AG04449 (cell line): ENCODE results near the gene SYNJ2.

ENCODE experiments used
- CTCF ChIA-PET: fragments of 350-600 bp; formaldehyde crosslinking; extraction: SDS; loops from one replicate; lab custom pipeline; 2021; ENCODE audit warnings: antibody characterized with exemption; lab: Yijun Ruan, JAX
- POLR2A ChIA-PET: fragments of 400-600, 350-600 bp; formaldehyde crosslinking; extraction: SDS; loops from one replicate; lab custom pipeline; 2020; ENCODE audit warnings: antibody characterized with exemption, inconsistent platforms; lab: Yijun Ruan, JAX
- DNase-seq: peaks from one replicate; pipeline ENCODE4 v3.0.0-alpha.2; 2010; ENCODE audit warnings: low read depth, low spot score
- H3K4me3 ChIP-seq: 2 replicates; pipeline ENCODE4 v1.5.1; 2011; ENCODE audit warnings: low read depth, mild to moderate bottlenecking, control low read depth, low read length
- CTCF ChIP-seq: IDR thresholded peaks from one replicate; pipeline ENCODE4 v1.5.1; 2011; ENCODE audit warnings: mild to moderate bottlenecking, moderate library complexity, low read length, control low read depth, inconsistent platforms; ENCODE audit not compliant: insufficient read depth; ENCODE audit errors: missing control alignments

Gene SYNJ2

GRCh38 chr6:158037771-158038170 is 56.1 kb downstream of the SYNJ2 start:
- ChIA-PET CTCF (interaction anchor here (1.2 to 1.9 kb wide), 3 partner anchors 11 to 34 kb away, joined by 3 to 5 read pairs (median 3); no protein-coding TSS in a partner anchor), POLR2A (no interaction called here)
- H3K4me3 ChIP-seq, result no peak overlapping the region
- TF ChIP-seq CTCF, result no peak
- no peak for DNase-seq

- ChIA-PET CTCF (interaction anchor here (1.2 to 1.9 kb wide), 2 partner anchors 13 to 33 kb away, joined by 3 to 5 read pairs; no protein-coding TSS in a partner anchor), POLR2A (no interaction called here)
- DNase-seq, result no peak
- no peak overlapping the region for H3K4me3 ChIP-seq
- no peak for TF ChIP-seq CTCF
Measured at GRCh38 chr6:158038291-158039177, 56.9 kb downstream of the SYNJ2 start.

GRCh38 chr6:158039178-158039557 is 57.5 kb downstream of the SYNJ2 start:
- TF ChIP-seq CTCF, result no peak
- ChIA-PET POLR2A (no interaction called here), CTCF (interaction anchor here (1.9 kb wide), 1 partner anchor 13 kb away, joined by 5 read pairs; no protein-coding TSS in a partner anchor)
- no peak overlapping the region for H3K4me3 ChIP-seq
- DNase-seq, result no peak

GRCh38 chr6:158039571-158040050 is 57.9 kb downstream of the SYNJ2 start:
- no peak for DNase-seq
- CTCF ChIA-PET, result interaction anchor here (1.9 kb wide), 1 partner anchor 14 kb away, joined by 5 read pairs; no protein-coding TSS in a partner anchor
- no peak overlapping the region for H3K4me3 ChIP-seq
- TF ChIP-seq CTCF, result no peak
- POLR2A ChIA-PET, result interaction anchor here (0.8 to 1.0 kb wide), 2 partner anchors 11 to 56 kb away, joined by 3 read pairs; no protein-coding TSS in a partner anchor

GRCh38 chr6:158040051-158040803 is 58.6 kb downstream of the SYNJ2 start:
- DNase-seq, result peak; percentile 95
- CTCF ChIA-PET, result interaction anchor here (0.7 to 1.8 kb wide), 4 partner anchors 9 to 58 kb away, joined by 4 to 10 read pairs (median 6); no protein-coding TSS in a partner anchor
- POLR2A ChIA-PET, result interaction anchor here (0.8 to 2.8 kb wide), 3 partner anchors 11 to 57 kb away, joined by 3 to 19 read pairs (median 3); no protein-coding TSS in a partner anchor
- H3K4me3 ChIP-seq, result peak overlapping the region; percentile 23; the same call in 1 of the 2 replicates
- no peak for TF ChIP-seq CTCF
